ENCODE data around the gene FASTK.

GRCh38 chr7:151062399-151063211, 18.0 kb downstream of the FASTK start:
- no peak for TF ChIP-seq CTCF (IDR thresholded peaks at IDR 0.05)
- no peak for TF ChIP-seq EP300 (IDR thresholded peaks at IDR 0.05; ENCODE audit: low read depth)
- TF ChIP-seq POLR2AphosphoS5 (IDR thresholded peaks at IDR 0.05): no peak
